GM13977 (cell line): ENCODE data around the gene ANAPC4.
"Not testable (repeated sequence)": the region's sequence is repeated elsewhere in the genome, so short reads cannot be mapped to it uniquely, and the experiment has no call there.

Experiments
- DNase-seq: peaks from one replicate; pipeline ENCODE4 v3.0.0; 2012; ENCODE audit warnings: low spot score
- in situ Hi-C: fragments of 300-500 bp; cut with MboI; formaldehyde crosslinking; loops from one replicate; pipeline ENCODE4 v1.12.0; 2022; ENCODE audit warnings: low sequenced_read_pairs, low pct_unique_long_range_greater_than_20kb, mixed read lengths, inconsistent platforms; ENCODE audit not compliant: unreplicated experiment
- TF ChIP-seq, protein P1 (sequence below): IDR thresholded peaks from 2 replicates; pipeline ENCODE4 v1.5.1; 2012; ENCODE audit warnings: mild to moderate bottlenecking, control low read depth; ENCODE audit not compliant: insufficient read depth; ENCODE audit errors: extremely low read depth, missing control alignments

ANAPC4 gene

DNA sequence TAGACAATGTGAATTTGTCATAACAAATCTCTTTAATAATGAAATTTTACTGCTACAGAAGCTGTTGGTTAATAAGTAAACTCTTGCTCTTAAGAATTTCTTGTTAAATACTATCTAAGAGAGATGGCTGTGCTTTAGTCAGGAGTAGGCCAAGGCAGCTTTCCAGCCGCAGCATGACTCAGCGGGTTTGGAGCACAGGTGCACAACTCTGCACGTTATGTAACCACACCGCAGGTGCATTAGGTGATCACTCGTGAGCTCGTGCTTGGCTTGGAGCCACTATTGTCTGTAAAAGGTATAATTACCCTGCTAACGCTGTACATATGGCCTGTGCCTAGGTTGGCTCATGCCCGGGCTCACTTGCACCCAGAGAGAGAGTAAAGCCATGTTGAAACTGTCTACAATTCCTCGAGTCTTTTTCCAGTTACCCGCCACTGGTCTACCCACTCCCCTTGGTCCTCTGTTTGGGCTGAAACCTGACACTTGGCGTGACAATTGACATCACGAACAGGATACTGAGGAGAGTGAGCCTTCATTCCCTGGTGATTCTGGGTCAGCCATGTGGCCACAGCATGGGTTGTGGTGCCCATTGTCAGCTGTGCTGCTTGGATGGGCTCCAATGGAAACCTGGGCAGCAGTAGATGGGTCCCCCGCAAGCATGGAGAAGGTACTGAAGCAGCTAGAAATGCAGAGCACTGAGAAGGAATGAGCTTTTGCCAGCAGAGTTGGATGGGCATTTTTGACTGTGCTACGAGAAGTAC lies 18.4 kb upstream of the ANAPC4 start:
- no peak for DNase-seq
- in situ Hi-C loops, result loop anchor here (25.0 kb wide), 1 partner anchor 371 kb away; no protein-coding TSS in a partner anchor
- TF ChIP-seq, protein P1, sequence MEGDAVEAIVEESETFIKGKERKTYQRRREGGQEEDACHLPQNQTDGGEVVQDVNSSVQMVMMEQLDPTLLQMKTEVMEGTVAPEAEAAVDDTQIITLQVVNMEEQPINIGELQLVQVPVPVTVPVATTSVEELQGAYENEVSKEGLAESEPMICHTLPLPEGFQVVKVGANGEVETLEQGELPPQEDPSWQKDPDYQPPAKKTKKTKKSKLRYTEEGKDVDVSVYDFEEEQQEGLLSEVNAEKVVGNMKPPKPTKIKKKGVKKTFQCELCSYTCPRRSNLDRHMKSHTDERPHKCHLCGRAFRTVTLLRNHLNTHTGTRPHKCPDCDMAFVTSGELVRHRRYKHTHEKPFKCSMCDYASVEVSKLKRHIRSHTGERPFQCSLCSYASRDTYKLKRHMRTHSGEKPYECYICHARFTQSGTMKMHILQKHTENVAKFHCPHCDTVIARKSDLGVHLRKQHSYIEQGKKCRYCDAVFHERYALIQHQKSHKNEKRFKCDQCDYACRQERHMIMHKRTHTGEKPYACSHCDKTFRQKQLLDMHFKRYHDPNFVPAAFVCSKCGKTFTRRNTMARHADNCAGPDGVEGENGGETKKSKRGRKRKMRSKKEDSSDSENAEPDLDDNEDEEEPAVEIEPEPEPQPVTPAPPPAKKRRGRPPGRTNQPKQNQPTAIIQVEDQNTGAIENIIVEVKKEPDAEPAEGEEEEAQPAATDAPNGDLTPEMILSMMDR, result no peak

DNA sequence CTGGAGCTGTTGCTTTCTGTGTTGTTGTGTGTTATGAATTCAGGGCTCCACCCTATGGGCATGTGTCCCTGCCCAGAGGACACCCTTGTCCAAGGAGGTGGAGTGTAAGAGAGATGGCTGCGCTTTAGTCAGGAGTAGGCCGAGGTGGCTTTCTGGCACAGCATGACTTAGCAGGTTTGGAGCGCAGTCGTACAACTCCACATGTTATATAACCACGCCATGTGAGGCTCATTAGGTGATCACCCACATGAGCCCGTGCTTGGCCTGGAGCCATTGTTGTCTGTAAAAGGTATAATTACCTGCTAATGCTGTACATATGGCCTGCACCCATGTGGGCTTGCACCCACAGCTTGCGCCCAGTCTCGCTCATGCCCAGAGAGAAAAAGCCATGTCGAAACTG lies 15.8 kb upstream of the ANAPC4 start:
- TF ChIP-seq, protein P1, result no peak
- in situ Hi-C loops, result loop anchor here (25.0 kb wide), 1 partner anchor 374 kb away; no protein-coding TSS in a partner anchor
- DNase-seq, result no peak

DNA sequence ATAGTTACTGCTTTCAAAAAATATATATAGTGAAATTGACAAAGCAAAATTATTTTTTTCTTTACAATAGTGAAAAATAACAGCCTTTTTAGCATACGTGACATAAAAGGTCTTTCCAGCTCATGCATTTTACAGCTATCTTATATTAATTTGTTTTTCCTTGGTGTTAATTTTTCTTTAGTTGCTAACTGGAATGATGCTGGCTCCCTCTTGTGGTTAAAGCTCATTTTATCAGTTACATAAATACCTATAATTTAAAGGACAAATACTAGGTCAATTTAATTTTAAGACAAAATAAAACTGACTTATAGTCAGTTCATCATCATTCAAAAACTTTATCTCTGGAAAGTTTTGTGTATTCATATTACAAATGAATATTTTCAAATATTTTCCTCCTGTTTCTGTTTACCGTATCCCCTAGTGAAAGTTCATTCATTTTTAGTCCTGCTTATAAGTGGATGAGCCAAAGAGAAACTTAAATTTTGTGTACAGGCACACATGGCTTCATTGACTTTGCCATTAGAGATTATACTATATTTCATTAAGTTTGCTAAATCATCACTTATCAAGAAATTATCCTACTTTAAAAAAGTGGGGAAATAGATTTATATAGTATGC lies 9.9 kb upstream of the ANAPC4 start:
- DNase-seq, result peak; percentile 31
- in situ Hi-C loops, result loop anchor here (25.0 kb wide), 1 partner anchor 380 kb away; no protein-coding TSS in a partner anchor
- TF ChIP-seq, protein P1, result peak; percentile 57

DNA sequence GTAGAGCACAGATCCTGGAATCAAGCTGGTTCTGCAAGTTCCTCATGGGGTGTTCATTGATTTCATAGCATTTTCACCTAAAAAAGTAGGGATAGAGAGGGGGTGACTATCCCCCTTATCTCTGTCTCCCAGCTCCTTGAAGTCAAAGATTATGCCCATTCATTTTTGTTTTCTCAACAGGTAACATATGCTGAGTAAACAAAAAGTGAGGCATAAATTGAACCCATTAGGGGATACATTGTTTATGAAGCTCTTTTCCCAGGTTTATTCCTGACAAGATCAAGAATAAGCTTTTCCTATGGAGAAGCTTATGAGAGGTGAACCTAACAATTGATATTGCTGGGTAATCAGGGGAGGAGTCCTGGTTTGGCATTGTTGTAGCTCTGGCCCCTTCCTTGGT lies 9.2 kb upstream of the ANAPC4 start:
- in situ Hi-C loops, result loop anchor here (25.0 kb wide), 1 partner anchor 381 kb away; no protein-coding TSS in a partner anchor
- TF ChIP-seq, protein P1, result no peak
- DNase-seq, result no peak

DNA sequence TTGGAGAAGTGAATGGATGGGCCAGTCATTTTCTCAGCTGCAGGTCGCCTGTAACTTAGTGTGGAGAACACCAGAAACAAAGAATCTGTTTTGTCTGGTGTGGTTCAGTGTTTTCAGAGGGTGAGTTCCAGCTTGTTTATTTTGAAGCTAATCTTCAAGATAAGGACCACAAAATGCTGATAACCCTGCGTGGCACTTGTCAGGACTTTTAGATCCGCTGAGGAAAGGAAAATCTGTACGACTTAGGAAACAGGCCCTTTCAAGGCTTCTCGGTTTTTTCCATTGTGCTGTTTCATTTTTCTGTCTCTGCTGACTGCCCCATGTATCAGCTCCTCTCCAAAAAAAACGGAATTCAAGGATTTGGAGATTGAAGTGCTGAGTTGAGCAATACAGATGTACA lies 8.7 kb upstream of the ANAPC4 start:
- TF ChIP-seq, protein P1, result no peak
- in situ Hi-C loops, result loop anchor here (25.0 kb wide), 1 partner anchor 381 kb away; no protein-coding TSS in a partner anchor
- DNase-seq, result no peak

DNA sequence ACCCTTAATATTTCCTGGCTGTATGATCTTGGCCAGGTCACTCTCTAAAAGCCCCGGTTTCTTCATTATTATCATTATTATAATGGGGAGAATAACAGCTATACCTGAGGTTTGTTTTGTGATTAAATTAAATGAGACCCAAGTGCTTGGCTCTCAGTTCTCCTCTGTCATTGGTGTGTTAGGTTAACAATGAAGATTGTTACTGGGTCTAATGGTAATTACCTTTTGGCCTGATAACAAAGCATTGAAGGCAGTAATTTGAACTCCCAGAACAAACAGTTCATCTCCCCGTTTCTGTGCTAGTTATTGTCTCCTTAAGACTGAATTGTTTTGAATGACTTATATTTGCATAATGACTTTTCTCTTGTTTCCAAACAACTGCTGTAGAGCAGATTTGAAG lies 6.8 kb upstream of the ANAPC4 start:
- no peak for DNase-seq
- in situ Hi-C loops, result loop anchor here (25.0 kb wide), 1 partner anchor 383 kb away; no protein-coding TSS in a partner anchor
- TF ChIP-seq, protein P1, result no peak

DNA sequence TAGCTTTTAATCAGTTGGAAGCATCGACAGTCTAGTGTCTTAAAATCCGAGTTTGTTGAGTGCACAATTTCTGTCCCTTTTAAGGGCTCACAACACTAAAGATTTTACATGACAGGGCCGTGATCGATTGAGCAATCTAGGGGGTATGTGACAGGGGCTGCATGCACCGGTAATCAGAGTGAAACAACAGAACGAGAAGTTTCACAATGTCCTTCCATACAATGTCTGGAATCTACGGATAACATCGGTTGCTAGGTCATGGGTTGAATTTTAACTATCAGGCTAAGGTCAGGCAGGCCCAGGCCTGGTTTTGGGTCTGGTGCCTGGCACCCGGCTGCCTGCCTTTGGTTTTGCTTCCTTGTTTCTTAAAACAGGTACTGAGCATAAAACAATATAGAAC lies 4.5 kb upstream of the ANAPC4 start:
- in situ Hi-C loops, result loop anchor here (25.0 kb wide), 1 partner anchor 385 kb away; no protein-coding TSS in a partner anchor
- DNase-seq, result not testable (repeated sequence)
